Esophagus squamous epithelium (tissue), 5 donors: ENCODE results near the gene TRIM24. TPM values are rescaled to one million over a fixed set of nuclear protein-coding genes. Genes with fewer than 3 reads are reported as not detected.

Experiments
- DNase-seq: peaks from one replicate; lab custom pipeline; 2025; lab: John Stamatoyannopoulos, UW
- H3K27ac ChIP-seq, 4 donors: fragments of 200-600 bp; sonication (generic); one replicate each; pipeline ENCODE4 v1.5.1; 2016 to 2019; ENCODE audit warnings: mild to moderate bottlenecking in 1 of 4
- H3K27me3 ChIP-seq, 4 donors: fragments of 200-600 bp; sonication (generic); 1 replicate in 3 of 4; 2 replicates in 1 of 4; pipeline versions ENCODE4 v1.5.1 to v1.6.0; 2017 to 2021; ENCODE audit warnings: antibody characterized with exemption in 1 of 4
- H3K36me3 ChIP-seq, 3 donors: fragments of 200-600 bp; sonication (generic); one replicate each; pipeline ENCODE4 v1.5.1; 2016 to 2019
- H3K4me1 ChIP-seq, 3 donors: fragments of 200-600 bp; sonication (generic); one replicate each; pipeline ENCODE4 v1.5.1; 2017 to 2019
- H3K4me3 ChIP-seq, 4 donors: fragments of 200-600 bp; sonication (generic); 1 replicate in 3 of 4; 2 replicates in 1 of 4; pipeline ENCODE4 v1.5.1; 2016 to 2019; ENCODE audit warnings: mild to moderate bottlenecking in 2 of 4, moderate library complexity in 1 of 4
- H3K9me3 ChIP-seq, 3 donors: fragments of 200-600 bp; sonication (generic); one replicate each; pipeline ENCODE4 v1.5.1; 2016 to 2019
- CTCF ChIP-seq, 6 experiments: fragments of 450-650 bp in 4 of 6; fragments of 200-600 bp in 2 of 6; sonication (generic) in 2 of 6; IDR thresholded peaks; one replicate each; pipeline ENCODE4 v1.5.1; 2016 to 2019; ENCODE audit warnings: antibody characterized with exemption in 6 of 6, mild to moderate bottlenecking in 4 of 6, moderate library complexity in 4 of 6
- POLR2A ChIP-seq, 4 donors: fragments of 450-650 bp; IDR thresholded peaks; one replicate each; pipeline ENCODE4 v1.6.1; 2017; ENCODE audit warnings: antibody characterized with exemption in 4 of 4, mild to moderate bottlenecking in 4 of 4, moderate library complexity in 3 of 4
- WGBS, 2 donors: methylation state at CpG; one replicate each; pipeline ENCODE4 v1.1.5; 2018; 5-methylcytosine and 5-hydroxymethylcytosine counted together
- intact Hi-C: fragments of 100-400 bp; cut with DNase I; formaldehyde crosslinking; loops from one replicate; pipeline ENCODE4 v1.15.0; 2022
- total RNA-seq, 4 donors: library from RNA; depleted of rRNA; stranded (reverse); fragments of >200 nt; gene quantifications; one replicate each; pipeline ENCODE4 v1.1.0, GENCODE V29; 2016
- donor health status: DM: yes; HTN: yes; CAD: no.

The TRIM24 gene
- total RNA-seq, 4 donors from 2014 or later = 8.3 to 17.5 (median 15.0) TPM

DNA sequence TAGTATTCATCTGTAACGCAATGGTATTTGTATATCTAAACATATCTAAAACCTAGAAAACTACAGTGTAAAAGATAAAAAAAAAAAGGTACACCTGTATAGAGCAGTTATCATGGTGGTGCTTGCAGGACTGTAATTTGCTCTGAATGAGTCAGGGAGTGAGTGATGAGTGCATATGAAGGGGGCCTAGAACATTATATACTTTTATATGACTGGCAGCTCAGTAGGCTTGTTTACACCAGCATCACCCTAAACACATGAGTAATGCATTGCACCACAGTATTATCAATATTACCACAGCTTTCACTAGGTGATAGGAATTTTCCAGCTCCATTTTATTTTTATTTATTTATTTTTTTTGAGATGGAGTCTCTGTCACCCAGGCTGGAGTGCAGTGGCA is 40.8 kb downstream of the TRIM24 start:
- Histone ChIP-seq H3K27me3 (no peaks in the 10 kb centered on the region), H3K4me3 (no peak overlapping the region), H3K9me3 (no peaks in the 10 kb centered on the region), H3K27ac (no peak overlapping the region), H3K4me1 (no peaks in the 10 kb centered on the region), H3K36me3 (peaks cover 0 to 14% (median 0%) of the 10 kb centered on the region in 3 donors)
- WGBS, 2 donors = 100% methylated on average over 1 of the region's 1 CpG
- DNase-seq = no peak
- TF ChIP-seq CTCF (IDR thresholded peaks at IDR 0.05) (no peak), POLR2A (IDR thresholded peaks at IDR 0.05) (no peak)
- intact Hi-C loops = no loop called here

- Histone ChIP-seq H3K4me3 (no peak overlapping the region), H3K36me3 (peaks cover 0 to 18% (median 0%) of the 10 kb centered on the region in 3 donors), H3K27me3 (no peaks in the 10 kb centered on the region), H3K27ac (no peak overlapping the region), H3K4me1 (no peaks in the 10 kb centered on the region), H3K9me3 (no peaks in the 10 kb centered on the region)
- DNase-seq = no peak
- intact Hi-C loops = no loop called here
- WGBS, 2 donors = 85 to 90% methylated on average over 4 of the region's 4 CpGs
- TF ChIP-seq POLR2A (IDR thresholded peaks at IDR 0.05) (no peak), CTCF (IDR thresholded peaks at IDR 0.05) (no peak)
These were observed 42.1 kb downstream of the TRIM24 start for GRCh38 chr7:138502023-138502767.

- intact Hi-C loops = no loop called here
- H3K36me3 ChIP-seq = peaks cover 0 to 34% (median 0%) of the 10 kb centered on the region in 3 donors
- no peak for TF ChIP-seq POLR2A (IDR thresholded peaks at IDR 0.05)
- no peak for TF ChIP-seq CTCF (IDR thresholded peaks at IDR 0.05)
- WGBS, 2 donors = 75 to 100% methylated on average over 2 of the region's 2 CpGs
- no peaks in the 10 kb centered on the region for H3K27me3 ChIP-seq
- H3K4me1 ChIP-seq = no peaks in the 10 kb centered on the region
- DNase-seq = no peak
- no peaks in the 10 kb centered on the region for H3K9me3 ChIP-seq
- no peak overlapping the region for H3K4me3 ChIP-seq
- H3K27ac ChIP-seq = no peak overlapping the region
These were observed 45.4 kb downstream of the TRIM24 start for GRCh38 chr7:138505361-138505873.

- TF ChIP-seq CTCF (IDR thresholded peaks at IDR 0.05) (no peak), POLR2A (IDR thresholded peaks at IDR 0.05) (no peak)
- Histone ChIP-seq H3K9me3 (no peaks in the 10 kb centered on the region), H3K4me3 (no peak overlapping the region), H3K4me1 (no peaks in the 10 kb centered on the region), H3K27ac (no peak overlapping the region), H3K27me3 (no peaks in the 10 kb centered on the region), H3K36me3 (peaks cover 0 to 44% (median 0%) of the 10 kb centered on the region in 3 donors)
- WGBS, 2 donors = 0 to 60% methylated on average over 1 of the region's 1 CpG
- intact Hi-C loops = no loop called here
- DNase-seq = no peak
These were observed 46.7 kb downstream of the TRIM24 start for GRCh38 chr7:138506764-138507163.

DNA sequence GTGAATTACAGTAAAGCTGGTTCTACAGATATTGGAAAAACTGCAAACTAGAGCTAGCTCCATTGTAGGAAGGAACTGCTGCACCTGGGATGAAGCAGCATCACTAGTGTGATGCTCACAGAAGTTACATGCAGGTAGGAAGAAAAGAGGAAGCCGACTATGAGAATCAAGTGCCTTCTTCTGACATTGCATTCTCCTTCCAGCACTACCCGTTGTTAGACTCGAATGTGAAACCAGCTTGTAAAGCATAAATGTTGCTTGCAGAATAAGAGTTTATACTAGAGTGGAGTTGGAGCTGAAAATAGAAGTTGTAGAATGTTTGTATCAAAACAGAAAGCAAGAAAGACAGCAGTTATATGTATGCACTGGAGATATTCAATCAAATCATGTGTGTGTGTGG is 49.9 kb downstream of the TRIM24 start:
- WGBS, 2 donors = 77 to 90% methylated on average over 3 of the region's 3 CpGs
- no peak overlapping the region for H3K4me3 ChIP-seq
- no peaks in the 10 kb centered on the region for H3K4me1 ChIP-seq
- H3K27me3 ChIP-seq = no peaks in the 10 kb centered on the region
- no peak for TF ChIP-seq CTCF (IDR thresholded peaks at IDR 0.05)
- TF ChIP-seq POLR2A (IDR thresholded peaks at IDR 0.05) = no peak
- peaks cover 0 to 6% (median 0%) of the 10 kb centered on the region in 3 donors for H3K9me3 ChIP-seq
- intact Hi-C loops = no loop called here
- no peak for DNase-seq
- no peak overlapping the region for H3K27ac ChIP-seq
- peaks cover 0 to 54% (median 6%) of the 10 kb centered on the region in 3 donors for H3K36me3 ChIP-seq
